DLD1 (cell line): ENCODE measurements around the gene WNT6.

Experiments used
- in situ Hi-C: cut with HindIII; loops from 2 replicates; pipeline ENCODE4 v1.10.0; 2017; ENCODE audit warnings: low sequenced_read_pairs

Gene WNT6

GRCh38 chr2:218892693-218893348, 33.2 kb downstream of the WNT6 start:
- in situ Hi-C loops = no loop called here

GRCh38 chr2:218893349-218894150, 33.9 kb downstream of the WNT6 start:
- in situ Hi-C loops = no loop called here

- in situ Hi-C loops = no loop called here
Measured at GRCh38 chr2:218894151-218894879, 34.7 kb downstream of the WNT6 start.

GRCh38 chr2:218894880-218895157, 35.2 kb downstream of the WNT6 start:
- in situ Hi-C loops = no loop called here

GRCh38 chr2:218895326-218895725, 35.7 kb downstream of the WNT6 start:
- in situ Hi-C loops = no loop called here

- in situ Hi-C loops = no loop called here
Measured at GRCh38 chr2:218895759-218896500, 36.3 kb downstream of the WNT6 start.

GRCh38 chr2:218896501-218897393, 37.1 kb downstream of the WNT6 start:
- in situ Hi-C loops = no loop called here

- in situ Hi-C loops = no loop called here
Measured at GRCh38 chr2:218897394-218898108, 37.9 kb downstream of the WNT6 start.

GRCh38 chr2:218898109-218898878, 38.7 kb downstream of the WNT6 start:
- in situ Hi-C loops = no loop called here

- in situ Hi-C loops = no loop called here
Measured at GRCh38 chr2:218899147-218899546, 39.5 kb downstream of the WNT6 start.

- in situ Hi-C loops = no loop called here
Measured at GRCh38 chr2:218902427-218902826, 42.8 kb downstream of the WNT6 start.

GRCh38 chr2:218904176-218904575, 44.6 kb downstream of the WNT6 start:
- in situ Hi-C loops = no loop called here

GRCh38 chr2:218908721-218909619, 49.4 kb downstream of the WNT6 start:
- in situ Hi-C loops = loop anchor here (5.0 kb wide), 1 partner anchor 48 kb away; the partner anchor contains the start of gene CDK5R2

GRCh38 chr2:218910741-218911140, 51.1 kb downstream of the WNT6 start:
- in situ Hi-C loops = no loop called here

GRCh38 chr2:218920504-218920903, 60.9 kb downstream of the WNT6 start:
- in situ Hi-C loops = no loop called here
